Stimulated activated CD4-positive, alpha-beta T cell treated with anti-CD3 and anti-CD28 coated beads, Interleukin-1b, Interleukin-23, amount 100 ng/mL, for 24 hours (primary cell): Measurements from ENCODE around the gene GNG2.
A peak's percentile ranks its signal among the peaks of the same experiment; 100 is the strongest.

Experiments
- DNase-seq, 4 experiments: peaks; one replicate each; pipeline ENCODE4 v3.0.0-alpha.2; 2020; ENCODE audit warnings: low read depth in 4 of 4, low spot score in 1 of 4

Gene GNG2

GRCh38 chr14:51860164-51860824 lies at the start of gene GNG2:
Gene GNG2 (plus strand): TSS chr14:51860612. CDS start chr14:51950679, 90,067 bp downstream.
- peak; percentile 33 to 69 (median 48) for DNase-seq

- no peak for DNase-seq
These were observed 48.7 kb upstream of the GNG2 start for GRCh38 chr14:51811706-51812105.

GRCh38 chr14:51816031-51816430 lies 44.4 kb upstream of the GNG2 start:
- no peak for DNase-seq

DNA sequence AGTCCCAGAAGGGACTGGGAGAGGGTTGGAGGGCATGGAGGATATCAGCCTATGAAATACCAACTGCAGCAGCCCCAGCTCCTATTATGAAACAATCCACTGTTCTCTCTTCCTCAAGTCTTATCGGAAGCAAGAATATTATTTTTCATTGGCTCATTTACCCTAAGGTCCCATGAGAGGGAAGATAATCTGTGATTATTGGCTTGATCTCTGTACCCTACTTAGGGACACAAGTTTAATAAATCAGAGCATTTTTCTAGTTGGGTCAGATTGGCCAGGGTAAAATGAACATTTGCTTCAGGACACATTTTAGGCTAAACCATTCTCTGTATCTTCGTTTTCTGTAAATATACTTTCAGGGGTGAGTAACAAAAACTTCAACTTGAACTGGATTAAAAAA lies 43.1 kb upstream of the GNG2 start:
- DNase-seq: no peak

DNA sequence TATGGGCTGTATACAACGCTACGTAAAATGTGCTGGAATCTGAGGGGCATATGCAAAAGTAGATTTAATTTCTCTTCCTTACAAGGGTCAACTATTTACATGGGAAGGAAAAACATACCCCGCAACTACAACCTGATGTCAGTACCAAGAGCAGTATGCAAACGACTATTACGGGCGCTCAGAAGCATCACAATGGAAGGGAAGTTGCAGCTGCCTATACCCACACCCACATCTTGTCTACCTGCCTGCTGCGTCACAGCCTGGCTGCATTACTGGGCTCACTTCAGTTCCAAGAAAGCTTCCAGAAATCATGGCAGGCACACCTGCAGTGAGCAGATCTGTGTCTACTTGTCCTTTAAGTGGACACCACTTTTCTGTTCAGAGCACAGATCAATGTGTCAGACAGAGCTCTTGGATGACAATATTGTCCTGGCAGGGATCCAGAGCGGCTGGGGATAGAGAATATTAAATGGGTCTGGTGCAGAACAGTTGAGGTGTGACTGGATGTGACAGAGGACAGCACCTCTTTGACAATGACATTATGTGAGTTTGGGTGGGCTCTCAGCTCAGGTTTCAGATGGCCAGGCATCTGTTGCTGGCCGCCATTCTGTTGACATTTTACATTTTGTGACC lies 41.5 kb upstream of the GNG2 start:
- DNase-seq: no peak

DNA sequence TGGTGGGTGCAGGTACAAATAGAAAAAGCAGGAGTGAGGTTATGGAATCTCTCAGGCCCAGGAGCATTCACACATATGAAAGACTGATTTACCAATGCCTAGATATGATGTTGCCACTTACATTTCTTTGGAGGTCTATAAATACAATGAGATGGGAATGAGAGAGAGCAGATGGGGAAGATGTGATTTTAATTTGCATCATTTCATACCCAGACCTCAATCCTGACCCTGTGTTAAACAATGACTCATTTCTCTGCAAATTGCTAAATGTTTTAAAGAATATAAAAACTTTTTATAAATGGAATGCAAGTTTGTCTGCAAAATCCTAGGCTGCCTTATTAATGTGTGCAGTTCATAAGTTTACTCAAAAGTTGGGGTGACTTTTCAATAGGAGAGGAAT lies 38.6 kb upstream of the GNG2 start:
- no peak for DNase-seq

GRCh38 chr14:51822499-51822898 lies 37.9 kb upstream of the GNG2 start:
- DNase-seq: no peak

DNA sequence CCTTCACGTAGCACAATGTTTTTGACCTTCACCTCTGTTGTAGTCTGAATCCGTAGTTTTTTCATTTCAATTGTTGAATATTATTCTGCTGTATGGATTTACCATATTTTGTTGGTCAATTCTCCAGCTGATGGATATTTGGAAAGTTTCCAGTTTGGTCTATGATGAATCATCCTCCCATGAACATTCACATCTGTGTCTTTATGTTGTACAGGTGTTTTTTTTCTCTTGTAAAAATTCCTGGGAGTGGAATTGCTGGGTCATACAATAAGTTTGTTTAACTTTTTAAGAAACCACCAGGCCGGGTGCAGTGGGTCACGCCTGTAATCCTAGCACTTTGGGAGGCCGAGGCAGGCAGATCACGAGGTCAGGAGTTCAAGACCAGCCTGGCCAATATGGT lies 36.7 kb upstream of the GNG2 start:
- DNase-seq: no peak

DNA sequence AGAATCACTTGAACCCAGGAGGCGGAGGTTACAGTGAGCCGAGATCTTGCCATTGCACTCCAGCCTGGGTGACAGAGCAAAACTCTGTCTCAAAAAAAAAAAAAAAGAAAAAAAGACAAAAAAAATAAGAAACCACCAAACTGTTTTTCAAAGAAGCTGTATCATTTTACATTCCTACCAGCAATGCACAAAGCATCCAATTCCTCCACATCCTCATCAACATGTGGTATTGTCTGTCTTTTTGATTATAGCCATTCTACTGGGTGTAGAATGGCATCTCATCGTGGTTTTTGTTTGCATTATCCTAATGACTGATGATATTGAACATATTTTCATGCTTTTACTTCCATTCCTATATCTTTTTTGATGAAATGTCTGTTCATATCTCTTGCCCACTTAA lies 36.2 kb upstream of the GNG2 start:
- DNase-seq: no peak

DNA sequence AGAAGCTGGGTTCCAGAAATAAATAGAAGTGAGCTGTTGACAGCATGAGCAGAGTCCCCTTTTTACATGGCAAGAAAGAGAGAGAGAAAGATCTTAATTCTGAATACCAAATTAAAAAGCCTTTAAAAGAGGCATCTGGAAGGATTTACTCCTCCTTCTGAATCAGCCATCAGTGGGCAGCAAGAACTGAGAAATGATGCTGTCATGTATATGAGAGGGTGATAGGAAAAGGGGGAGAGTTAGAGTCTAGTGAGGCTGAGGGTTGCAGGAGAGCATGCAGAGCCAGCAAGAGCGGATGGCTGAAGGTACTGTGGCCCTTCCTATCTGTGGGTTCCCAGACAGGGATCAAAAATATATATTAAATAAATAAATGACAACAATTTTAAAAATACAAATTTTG lies 34.5 kb upstream of the GNG2 start:
- DNase-seq: no peak

GRCh38 chr14:51828017-51828797 lies 32.2 kb upstream of the GNG2 start:
- DNase-seq: peak; percentile 13 to 52 (median 42)

DNA sequence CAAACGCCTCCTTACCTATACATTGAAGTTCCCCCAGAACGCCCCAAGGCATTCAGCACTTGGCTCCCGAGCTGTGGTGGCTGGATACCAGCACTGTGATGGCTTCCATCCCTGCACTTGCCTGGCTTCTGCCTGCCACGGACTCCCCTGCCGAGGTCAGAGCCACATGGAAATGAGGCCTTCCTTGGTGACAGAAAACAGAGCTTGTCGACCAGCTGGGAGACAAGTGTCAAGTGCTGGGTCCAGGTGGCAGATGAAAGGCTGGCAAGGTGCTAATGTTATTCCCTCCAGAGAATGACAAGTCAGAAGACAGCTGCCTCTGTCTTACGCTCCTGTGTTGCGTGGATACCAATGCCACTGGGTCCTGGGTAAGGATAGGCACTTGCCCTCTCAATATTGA lies 26.2 kb upstream of the GNG2 start:
- DNase-seq: no peak

GRCh38 chr14:51836417-51836816 lies 24.0 kb upstream of the GNG2 start:
- DNase-seq: no peak

DNA sequence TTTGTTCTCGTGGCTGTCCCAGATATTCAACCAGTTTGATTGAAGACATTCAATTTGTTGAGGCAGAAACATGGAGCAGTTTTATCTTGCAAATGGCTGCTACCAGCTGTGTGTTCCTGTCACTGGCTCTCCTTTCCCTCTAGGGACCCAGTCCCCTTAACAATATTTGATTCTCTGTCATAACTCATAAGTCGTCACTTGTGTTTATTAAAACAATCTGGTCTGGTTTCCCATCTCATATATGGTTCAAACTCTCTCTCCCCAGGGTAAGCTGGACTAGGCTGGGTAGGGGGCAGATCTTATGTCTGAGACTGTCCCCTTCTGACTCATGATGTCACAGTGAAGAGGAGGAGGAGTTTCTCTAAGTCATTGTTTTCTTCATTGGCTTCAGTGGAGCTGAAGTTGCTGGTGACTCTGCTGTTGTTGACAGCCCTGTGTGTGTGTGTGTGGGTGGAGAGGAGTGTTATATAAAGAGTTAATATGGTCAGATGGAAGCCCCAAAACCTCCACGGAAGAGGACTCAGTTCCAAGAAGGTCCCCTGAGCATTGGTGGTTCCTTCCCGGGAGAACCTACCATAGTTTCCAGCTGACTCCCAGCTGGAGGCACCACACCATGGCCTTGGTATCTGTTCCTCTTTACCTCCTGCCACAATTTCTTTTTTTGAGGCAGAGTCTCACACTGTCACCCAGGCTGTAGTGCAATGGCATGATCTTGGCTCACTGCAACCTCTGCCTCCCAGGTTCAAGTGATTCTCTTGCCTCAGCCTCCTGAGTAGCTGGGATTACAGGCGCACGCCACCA lies 16.1 kb upstream of the GNG2 start:
- no peak for DNase-seq

- no peak for DNase-seq
These were observed 14.6 kb upstream of the GNG2 start for GRCh38 chr14:51845811-51846210.

- peak; percentile 63 to 79 (median 70) for DNase-seq
These were observed 13.6 kb upstream of the GNG2 start for GRCh38 chr14:51846631-51847488.

DNA sequence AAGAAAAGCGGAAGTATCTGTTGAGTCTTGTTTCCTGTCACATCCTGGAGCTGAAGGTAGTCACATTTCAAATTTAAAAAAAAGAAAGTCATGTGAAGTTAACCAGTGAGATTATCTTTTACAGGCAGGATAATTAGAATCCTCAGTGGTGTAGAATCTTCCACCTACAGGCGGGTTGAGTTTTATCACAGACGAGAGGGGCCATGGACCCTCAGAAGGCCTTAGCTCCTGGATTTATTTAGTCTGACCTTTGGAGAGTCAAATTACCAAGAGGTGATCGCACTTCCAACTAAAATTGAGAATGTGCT lies 13.0 kb upstream of the GNG2 start:
- no peak for DNase-seq

DNA sequence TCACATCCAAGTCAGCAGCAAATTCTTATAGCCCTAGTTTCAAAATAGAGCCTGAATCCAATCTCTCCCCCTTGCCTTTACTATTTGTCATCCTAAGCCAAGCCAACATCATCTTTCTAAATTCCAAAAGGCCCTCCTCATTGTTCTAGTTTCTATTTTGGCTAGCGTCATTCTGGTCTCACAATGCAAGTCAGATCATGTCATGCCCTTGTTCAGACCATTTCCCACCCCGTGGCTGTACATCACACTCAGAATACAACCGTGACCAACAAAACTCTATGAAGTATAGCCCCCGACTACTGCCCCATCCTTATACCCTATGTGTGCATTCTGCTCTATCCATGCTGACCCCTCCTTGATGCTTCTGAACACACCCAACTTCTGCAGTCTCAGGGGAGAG lies 12.3 kb upstream of the GNG2 start:
- DNase-seq: no peak

- peak in 1 of 4 experiments; percentile 12 for DNase-seq
These were observed 11.3 kb upstream of the GNG2 start for GRCh38 chr14:51849097-51849496.

DNA sequence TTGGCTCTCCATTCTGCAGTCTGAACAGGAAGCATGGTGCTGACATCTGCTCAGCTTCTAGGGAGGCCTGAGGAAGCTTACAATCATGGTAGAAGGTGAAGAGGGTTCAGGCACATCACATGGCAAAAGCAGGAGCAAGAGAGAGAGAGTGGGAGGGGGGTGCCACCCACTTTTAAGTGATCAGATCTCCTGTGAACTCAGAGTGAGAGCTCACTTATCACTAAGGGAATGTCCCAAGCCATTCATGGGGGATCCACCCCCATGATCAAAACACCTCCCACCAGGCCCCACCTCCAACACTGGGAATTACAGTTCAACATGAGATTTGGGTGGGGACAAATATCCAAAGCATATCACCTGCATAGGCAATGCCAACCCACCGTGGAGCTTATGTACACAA lies 9.8 kb upstream of the GNG2 start:
- DNase-seq: no peak

DNA sequence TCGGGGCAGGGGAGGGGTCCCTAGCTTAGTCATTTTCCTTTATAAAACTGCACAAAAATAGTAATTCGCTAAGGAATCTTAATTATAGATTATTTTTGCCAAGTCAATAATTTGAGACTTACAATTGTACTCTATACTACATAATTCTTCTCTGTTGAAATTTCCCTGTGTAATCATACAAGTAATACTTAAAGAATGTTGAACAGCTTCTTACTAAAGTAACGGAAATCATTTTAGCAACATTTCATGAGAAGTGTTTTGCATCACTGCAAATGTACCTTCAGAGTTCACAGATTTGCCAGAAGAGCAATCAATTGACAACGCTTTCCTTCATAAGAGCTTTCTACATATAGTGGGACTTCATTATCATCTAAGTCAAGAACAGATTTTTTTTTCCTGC lies 7.9 kb upstream of the GNG2 start:
- no peak for DNase-seq
